Upper lobe of left lung (tissue), 6 donors: ENCODE results near the gene TTLL6. TPM values are rescaled to one million over a fixed set of nuclear protein-coding genes. Genes with fewer than 3 reads are reported as not detected.
A peak's percentile ranks its signal among the peaks of the same experiment; 100 is the strongest.

ENCODE experiments used
- ATAC-seq, 2 donors: fragments of 200-7000 bp; cut with Tn5 transposase; one replicate each; pipeline ENCODE4 v1.9.1; 2022; ENCODE audit warnings: mild to moderate bottlenecking in 2 of 2, moderate library complexity in 2 of 2; ENCODE audit not compliant: low FRiP score in 2 of 2
- DNase-seq, 2 donors: peaks; one replicate each; pipeline ENCODE4 v3.0.0-alpha.2; 2019 to 2020
- H3K27ac ChIP-seq, 4 donors: fragments of 200-600 bp; sonication (generic); one replicate each; pipeline ENCODE4 v1.5.1; 2016 to 2019
- H3K27me3 ChIP-seq, 4 donors: fragments of 200-600 bp; sonication (generic); one replicate each; pipeline ENCODE4 v1.5.1; 2017 to 2019
- H3K36me3 ChIP-seq, 4 donors: fragments of 200-600 bp; sonication (generic); one replicate each; pipeline ENCODE4 v1.5.1; 2016 to 2019
- H3K4me1 ChIP-seq, 4 donors: fragments of 200-600 bp; sonication (generic); one replicate each; pipeline ENCODE4 v1.5.1; 2018 to 2019
- H3K4me3 ChIP-seq, 4 donors: fragments of 200-600 bp; sonication (generic); one replicate each; pipeline ENCODE4 v1.5.1; 2017 to 2019; ENCODE audit warnings: mild to moderate bottlenecking in 2 of 4, moderate library complexity in 1 of 4
- H3K9me3 ChIP-seq, 4 donors: fragments of 200-600 bp; sonication (generic); one replicate each; pipeline ENCODE4 v1.5.1; 2018 to 2019
- CTCF ChIP-seq, 6 experiments: fragments of 450-650 bp in 4 of 6; fragments of 200-600 bp in 2 of 6; sonication (generic) in 2 of 6; IDR thresholded peaks; one replicate each; pipeline ENCODE4 v1.5.1; 2016 to 2019; ENCODE audit warnings: antibody characterized with exemption in 6 of 6
- EP300 ChIP-seq, 4 donors: sonication (generic); formaldehyde crosslinking; IDR thresholded peaks; one replicate each; pipeline ENCODE4 v1.5.1; 2017; ENCODE audit warnings: antibody characterized with exemption in 4 of 4, control low read depth in 2 of 4
- POLR2A ChIP-seq, 4 donors: fragments of 450-650 bp; IDR thresholded peaks; one replicate each; pipeline ENCODE4 v1.5.1; 2016 to 2017; ENCODE audit warnings: antibody characterized with exemption in 4 of 4, mild to moderate bottlenecking in 2 of 4
- POLR2AphosphoS5 ChIP-seq, 2 donors: sonication (generic); formaldehyde crosslinking; IDR thresholded peaks; one replicate each; pipeline ENCODE4 v1.5.1; 2017; ENCODE audit warnings: antibody characterized with exemption in 2 of 2
- WGBS, 2 donors: methylation state at CpG; one replicate each; pipeline ENCODE4 v1.1.5; 2017 to 2018; 5-methylcytosine and 5-hydroxymethylcytosine counted together
- total RNA-seq, 6 donors: library from RNA; depleted of rRNA in 4 of 6; stranded (reverse); fragments of >200 nt in 4 of 6; gene quantifications; one replicate each; pipeline versions ENCODE4 v1.1.0 to v1.2.1, GENCODE V29; 2016 to 2021
- donor health status: DM: no; HTN: no; CAD: no; lungs with moderate emphysema.
- donor health status: DM: no; HTN: yes; CAD: no; lungs with severe emphysema.

Gene TTLL6
- total RNA-seq, 6 donors from 2014 or later = 0.69 to 12.1 (median 1.5) TPM

DNA sequence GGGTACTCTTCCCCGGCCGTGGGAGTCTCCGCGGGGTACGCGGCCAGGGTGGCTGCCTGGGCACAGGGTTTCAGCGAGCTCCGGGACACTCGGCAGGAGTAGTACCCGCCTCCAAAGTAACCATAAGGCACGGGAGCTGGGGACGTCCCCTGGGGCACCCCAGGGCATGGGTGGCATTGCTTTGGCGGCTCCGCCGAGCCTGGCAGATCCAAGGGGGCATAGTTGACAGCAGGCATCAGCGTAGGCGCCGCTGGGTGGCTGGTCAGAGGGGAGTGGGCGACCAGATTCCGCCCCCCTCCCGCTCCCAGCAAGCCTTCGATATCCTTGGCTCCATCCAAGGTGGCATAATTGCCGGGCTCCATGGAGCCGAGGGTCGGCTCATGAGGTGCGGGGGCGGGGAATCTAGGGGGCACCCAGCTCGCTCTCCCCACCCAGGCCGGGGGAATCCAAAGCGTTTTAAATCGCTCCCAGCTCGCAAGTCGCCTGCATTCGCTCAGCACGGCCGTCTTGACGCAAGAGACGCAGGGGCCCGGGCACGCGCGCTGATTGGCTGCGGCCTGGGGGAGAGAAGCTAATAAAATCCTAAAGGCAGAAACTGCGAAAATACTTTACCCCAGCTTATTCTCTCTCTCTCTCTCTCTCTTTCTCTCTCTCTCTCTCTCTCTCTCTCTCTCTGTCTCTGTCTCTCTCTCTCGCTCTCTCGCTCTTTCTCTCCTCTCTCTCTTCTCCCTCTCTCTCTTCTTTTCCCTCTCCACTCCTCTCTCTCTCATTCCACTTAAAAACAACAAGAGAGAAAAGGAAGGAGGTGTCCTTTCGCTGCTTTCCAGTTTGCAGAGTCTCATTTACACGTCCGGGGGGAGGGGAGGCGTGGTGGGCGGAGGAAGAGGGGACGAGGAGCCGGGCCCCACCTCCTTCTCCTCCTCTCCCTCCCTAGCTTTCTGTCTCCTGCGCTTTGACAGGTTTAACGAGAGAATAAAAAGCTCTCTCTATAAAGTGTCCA, 88.5 kb downstream of the TTLL6 start, which contains the start of gene HOXB13:
HOXB13 (minus strand) TSS at position 519 of the 1,000 bp plus-strand sequence; CDS start at position 362, 157 bp downstream.
- Histone ChIP-seq H3K4me3 (peak within 1 kb of the TSS in 2 of 4 donors; percentile 3 to 24), H3K9me3 (no peaks in the 10 kb centered on the region), H3K27me3 (peaks cover 3 to 87% (median 61%) of the 10 kb centered on the region in 4 donors), H3K36me3 (no peaks in the 10 kb centered on the region), H3K27ac (no peak within 1 kb of the TSS), H3K4me1 (peaks cover 25 to 39% (median 32%) of the 10 kb centered on the region in 4 donors)
- 5% methylated on average over 36 to 40 of the region's 55 CpGs for WGBS, 2 donors
- peak in 1 of 2 donors; percentile 90 for DNase-seq
- TF ChIP-seq EP300 (IDR thresholded peaks at IDR 0.05) (no peak), POLR2AphosphoS5 (IDR thresholded peaks at IDR 0.05) (no peak), POLR2A (IDR thresholded peaks at IDR 0.05) (no peak), CTCF (IDR thresholded peaks at IDR 0.05) (no peak)
- ATAC-seq = peak in 1 of 2 donors; percentile 50

DNA sequence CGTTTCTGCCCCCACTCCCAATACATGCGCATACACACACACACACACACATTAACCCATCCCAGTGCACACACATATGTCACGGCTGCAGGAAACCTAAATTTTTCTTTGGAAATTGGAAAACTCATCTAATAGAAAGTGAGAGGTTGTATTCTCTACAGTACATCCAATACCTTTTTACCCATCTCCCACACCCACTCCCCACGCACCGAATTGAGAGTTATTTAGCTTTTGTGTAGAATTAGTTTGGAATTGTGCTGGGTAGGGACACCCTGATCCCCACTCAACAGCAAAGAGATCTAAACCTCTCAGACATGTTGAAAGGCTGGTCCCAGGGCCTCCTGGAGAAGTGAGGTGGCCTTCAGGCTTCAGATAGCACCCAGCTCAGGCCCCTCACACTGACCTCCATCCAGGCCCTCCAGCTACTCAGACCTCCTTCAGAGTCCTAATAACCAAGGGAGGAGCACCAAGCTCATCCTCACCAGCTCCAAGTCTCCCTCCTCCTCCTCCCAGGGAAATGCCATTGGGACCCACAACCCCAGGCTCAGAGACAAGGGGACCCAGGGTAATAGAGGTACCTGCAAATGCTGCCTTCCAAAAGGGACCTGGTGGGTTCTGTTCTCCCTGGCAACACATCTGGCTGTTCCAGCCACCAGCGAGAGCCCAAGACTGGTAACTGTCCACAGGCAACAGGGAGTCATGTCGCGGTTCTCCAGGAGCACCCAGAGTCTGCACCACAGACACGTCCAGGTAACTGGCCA, 89.4 kb downstream of the TTLL6 start:
- WGBS, 2 donors = 34 to 52% methylated on average over 5 to 9 of the region's 9 CpGs
- Histone ChIP-seq H3K27ac (no peak overlapping the region), H3K9me3 (no peaks in the 10 kb centered on the region), H3K36me3 (no peaks in the 10 kb centered on the region), H3K4me3 (no peak overlapping the region), H3K4me1 (peaks cover 27 to 40% (median 32%) of the 10 kb centered on the region in 4 donors), H3K27me3 (peaks cover 2 to 87% (median 66%) of the 10 kb centered on the region in 4 donors)
- DNase-seq = no peak
- ATAC-seq = no peak
- TF ChIP-seq POLR2AphosphoS5 (IDR thresholded peaks at IDR 0.05) (no peak), POLR2A (IDR thresholded peaks at IDR 0.05) (no peak), EP300 (IDR thresholded peaks at IDR 0.05) (no peak), CTCF (IDR thresholded peaks at IDR 0.05) (no peak)

DNA sequence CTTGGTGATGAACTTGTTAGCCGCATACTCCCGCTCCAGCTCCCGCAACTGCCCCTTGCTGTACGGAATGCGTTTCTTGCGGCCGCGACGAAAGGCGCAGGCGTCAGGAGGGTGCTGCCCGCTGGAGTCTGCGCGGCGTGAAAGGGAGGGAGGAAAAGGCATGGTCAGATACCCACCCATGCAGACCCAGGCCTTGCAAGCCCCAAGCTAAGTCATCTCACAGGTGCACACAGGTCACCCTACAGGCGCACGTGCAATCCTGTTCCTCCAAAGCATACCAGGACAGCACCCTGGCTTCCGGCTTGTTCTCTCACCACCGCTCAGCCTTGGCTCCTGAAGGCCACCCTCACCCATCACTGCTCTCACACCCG, 90.1 kb downstream of the TTLL6 start:
- 11 to 14% methylated on average over 16 to 20 of the region's 20 CpGs for WGBS, 2 donors
- ATAC-seq (no peak), DNase-seq (no peak)
- no peaks in the 10 kb centered on the region for H3K9me3 ChIP-seq
- no peak overlapping the region for H3K4me3 ChIP-seq
- peaks cover 27 to 40% (median 32%) of the 10 kb centered on the region in 4 donors for H3K4me1 ChIP-seq
- TF ChIP-seq EP300 (IDR thresholded peaks at IDR 0.05) (no peak), POLR2AphosphoS5 (IDR thresholded peaks at IDR 0.05) (no peak), POLR2A (IDR thresholded peaks at IDR 0.05) (no peak), CTCF (IDR thresholded peaks at IDR 0.05) (no peak)
- no peak overlapping the region for H3K27ac ChIP-seq
- peaks cover 2 to 90% (median 69%) of the 10 kb centered on the region in 4 donors for H3K27me3 ChIP-seq
- no peaks in the 10 kb centered on the region for H3K36me3 ChIP-seq

GRCh38 chr17:48726114-48726915, 90.7 kb downstream of the TTLL6 start:
- no peak for ATAC-seq
- 13 to 20% methylated on average over 13 to 20 of the region's 20 CpGs for WGBS, 2 donors
- no peak overlapping the region for H3K4me3 ChIP-seq
- H3K9me3 ChIP-seq = no peaks in the 10 kb centered on the region
- peaks cover 27 to 40% (median 32%) of the 10 kb centered on the region in 4 donors for H3K4me1 ChIP-seq
- H3K27me3 ChIP-seq = peaks cover 2 to 92% (median 70%) of the 10 kb centered on the region in 4 donors
- no peaks in the 10 kb centered on the region for H3K36me3 ChIP-seq
- DNase-seq = no peak
- H3K27ac ChIP-seq = no peak overlapping the region
- no peak for TF ChIP-seq POLR2A (IDR thresholded peaks at IDR 0.05)
- no peak for TF ChIP-seq EP300 (IDR thresholded peaks at IDR 0.05)
- TF ChIP-seq CTCF (IDR thresholded peaks at IDR 0.05) = no peak
- no peak for TF ChIP-seq POLR2AphosphoS5 (IDR thresholded peaks at IDR 0.05)
